Heart right ventricle (tissue), 16 donors: ENCODE measurements around the gene MLEC. TPM values are rescaled to one million over a fixed set of nuclear protein-coding genes. Genes with fewer than 3 reads are reported as not detected.

Experiments used
- ATAC-seq, 8 donors: fragments of 200-7000 bp; cut with Tn5 transposase; one replicate each; pipeline ENCODE4 v1.9.1; 2020; ENCODE audit warnings: mild to moderate bottlenecking in 8 of 8, moderate library complexity in 8 of 8, moderate number of reproducible peaks in 1 of 8
- DNase-seq, 2 donors: peaks; one replicate each; pipeline ENCODE4 v3.0.0-alpha.2; 2020
- H3K27ac ChIP-seq, 10 donors: fragments of 200-600 bp; sonication (generic) in 2 of 10; one replicate each; pipeline versions ENCODE4 v1.5.0 to v1.8.0; 2020 to 2022; ENCODE audit warnings: mild to moderate bottlenecking in 3 of 10
- H3K27me3 ChIP-seq, 7 donors: fragments of 200-600 bp; one replicate each; pipeline ENCODE4 v1.8.0; 2021 to 2022; ENCODE audit warnings: mild to moderate bottlenecking in 2 of 7
- H3K36me3 ChIP-seq, 9 donors: fragments of 200-600 bp; sonication (generic) in 1 of 9; one replicate each; pipeline versions ENCODE4 v1.5.0 to v1.8.0; 2020 to 2022; ENCODE audit warnings: mild to moderate bottlenecking in 2 of 9
- H3K4me1 ChIP-seq, 9 donors: fragments of 200-600 bp; sonication (generic) in 1 of 9; one replicate each; pipeline versions ENCODE4 v1.5.0 to v1.8.0; 2020 to 2022; ENCODE audit warnings: mild to moderate bottlenecking in 4 of 9
- H3K4me3 ChIP-seq, 10 donors: fragments of 200-600 bp; sonication (generic) in 2 of 10; one replicate each; pipeline versions ENCODE4 v1.5.0 to v1.8.0; 2020 to 2022; ENCODE audit warnings: mild to moderate bottlenecking in 7 of 10, moderate library complexity in 2 of 10
- H3K9me3 ChIP-seq, 11 donors: fragments of 200-600 bp in 10 of 11; sonication (generic) in 2 of 11; one replicate each; pipeline versions ENCODE4 v1.5.0 to v1.8.0; 2013 to 2022; ENCODE audit warnings: mild to moderate bottlenecking in 2 of 11, control low read depth in 1 of 11, moderate library complexity in 1 of 11
- WGBS, 2 donors: extraction: QIAGEN DNeasy Blood & Tissue Kit; methylation state at CpG; one replicate each; pipeline ENCODE4 v1.1.7; 2013; ENCODE audit warnings: inconsistent platforms in 1 of 2; 5-methylcytosine and 5-hydroxymethylcytosine counted together
- intact Hi-C, 10 donors: fragments of 100-400 bp; cut with DNase I; formaldehyde crosslinking; loops; one replicate each; pipeline versions ENCODE4 v1.11.1 to v1.14.2; 2022
- polyA plus RNA-seq, 2 donors: library from polyadenylated mRNA; stranded (reverse); fragments of 200-250 nt; gene quantifications; one replicate each; pipeline ENCODE4 v1.2.3, GENCODE V29; 2013
- total RNA-seq, 10 donors: library from RNA; stranded (reverse); fragmentation: NEBNext Ultra II Directional in 3 of 10; extraction: Animal tissue kit (Norgen Biotek cat#: 25700) in 3 of 10; gene quantifications; one replicate each; pipeline versions ENCODE4 v1.2.1 to v1.2.4, GENCODE V29; 2021 to 2023
- TF ChIP-seq, protein P1 (sequence below), 9 donors: fragments of 200-600 bp; sonication (generic) in 2 of 9; IDR thresholded peaks; one replicate each; pipeline versions ENCODE4 v1.5.0 to v1.8.0; 2021 to 2022; ENCODE audit warnings: antibody characterized with exemption in 9 of 9, mild to moderate bottlenecking in 5 of 9, moderate library complexity in 1 of 9
- donor health status: Arrhythmogenic right ventricular cardiomyopathy.
- donor health status: ischemic (EF 13 %, LVEDD 7.1; RV severe dilation, severe dysfunction).
- donor health status: healthy with polysubstance abuse.
- donor health status: DM: no; HTN: yes; CAD: no.
- donor health status: DM: no; HTN: no; CAD: no.
- donor health status: ischemic (EF 25% LVEDD 6.9; RV normal size, moderate dysfunction).
- donor health status: ischemic (EF 25% LVEDD 5.7; RV mildly dilated, moderate dysfunction).
- donor health status: healthy.
- donor health status: DM: yes; HTN: yes; CAD: no.
- donor health status: Ischemic cardiomyopathy.
- donor health status: ischemic (EF 35%, LVEDD 5.7; RV mildly dilated, moderate dysfunction).
- donor health status: nonischemic (EF 11% LVEDD 7.7; RV severe dilation, severe dysfunction).
- donor health status: DM: yes; HTN: yes; CAD: no.
- donor health status: PGD.
- donor health status: ischemic (EF 29% LVEDD 5.4; RV normal size, mild dysfunction).
- donor health status: nonischemic (EF 23%, LVEDD 6.1; RV moderate dilation, normal function).

Gene MLEC
- total and polyA plus RNA-seq, 12 donors, result 35.3 to 179 (median 112) TPM

- Histone ChIP-seq H3K4me3 (no peak overlapping the region), H3K27ac (no peak overlapping the region), H3K4me1 (no peaks in the 10 kb centered on the region), H3K9me3 (no peaks in the 10 kb centered on the region), H3K36me3 (peaks cover 0 to 49% (median 0%) of the 10 kb centered on the region in 9 donors), H3K27me3 (no peaks in the 10 kb centered on the region)
- DNase-seq (no peak), ATAC-seq (no peak)
- TF ChIP-seq, protein P1, sequence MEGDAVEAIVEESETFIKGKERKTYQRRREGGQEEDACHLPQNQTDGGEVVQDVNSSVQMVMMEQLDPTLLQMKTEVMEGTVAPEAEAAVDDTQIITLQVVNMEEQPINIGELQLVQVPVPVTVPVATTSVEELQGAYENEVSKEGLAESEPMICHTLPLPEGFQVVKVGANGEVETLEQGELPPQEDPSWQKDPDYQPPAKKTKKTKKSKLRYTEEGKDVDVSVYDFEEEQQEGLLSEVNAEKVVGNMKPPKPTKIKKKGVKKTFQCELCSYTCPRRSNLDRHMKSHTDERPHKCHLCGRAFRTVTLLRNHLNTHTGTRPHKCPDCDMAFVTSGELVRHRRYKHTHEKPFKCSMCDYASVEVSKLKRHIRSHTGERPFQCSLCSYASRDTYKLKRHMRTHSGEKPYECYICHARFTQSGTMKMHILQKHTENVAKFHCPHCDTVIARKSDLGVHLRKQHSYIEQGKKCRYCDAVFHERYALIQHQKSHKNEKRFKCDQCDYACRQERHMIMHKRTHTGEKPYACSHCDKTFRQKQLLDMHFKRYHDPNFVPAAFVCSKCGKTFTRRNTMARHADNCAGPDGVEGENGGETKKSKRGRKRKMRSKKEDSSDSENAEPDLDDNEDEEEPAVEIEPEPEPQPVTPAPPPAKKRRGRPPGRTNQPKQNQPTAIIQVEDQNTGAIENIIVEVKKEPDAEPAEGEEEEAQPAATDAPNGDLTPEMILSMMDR (IDR thresholded peaks at IDR 0.05), result peak in 5 of 9 donors; percentile 7 to 28 (median 17)
- WGBS, 2 donors, result 86 to 87% methylated on average over 25 of the region's 25 CpGs
- intact Hi-C loops, result loop anchor here in 1 of 10 donors (10.0 kb wide), 1 partner anchor 237 kb away; the partner anchor contains the start of gene HNF1A
Measured at GRCh38 chr12:120737557-120738251, 50.8 kb downstream of the MLEC start.

DNA sequence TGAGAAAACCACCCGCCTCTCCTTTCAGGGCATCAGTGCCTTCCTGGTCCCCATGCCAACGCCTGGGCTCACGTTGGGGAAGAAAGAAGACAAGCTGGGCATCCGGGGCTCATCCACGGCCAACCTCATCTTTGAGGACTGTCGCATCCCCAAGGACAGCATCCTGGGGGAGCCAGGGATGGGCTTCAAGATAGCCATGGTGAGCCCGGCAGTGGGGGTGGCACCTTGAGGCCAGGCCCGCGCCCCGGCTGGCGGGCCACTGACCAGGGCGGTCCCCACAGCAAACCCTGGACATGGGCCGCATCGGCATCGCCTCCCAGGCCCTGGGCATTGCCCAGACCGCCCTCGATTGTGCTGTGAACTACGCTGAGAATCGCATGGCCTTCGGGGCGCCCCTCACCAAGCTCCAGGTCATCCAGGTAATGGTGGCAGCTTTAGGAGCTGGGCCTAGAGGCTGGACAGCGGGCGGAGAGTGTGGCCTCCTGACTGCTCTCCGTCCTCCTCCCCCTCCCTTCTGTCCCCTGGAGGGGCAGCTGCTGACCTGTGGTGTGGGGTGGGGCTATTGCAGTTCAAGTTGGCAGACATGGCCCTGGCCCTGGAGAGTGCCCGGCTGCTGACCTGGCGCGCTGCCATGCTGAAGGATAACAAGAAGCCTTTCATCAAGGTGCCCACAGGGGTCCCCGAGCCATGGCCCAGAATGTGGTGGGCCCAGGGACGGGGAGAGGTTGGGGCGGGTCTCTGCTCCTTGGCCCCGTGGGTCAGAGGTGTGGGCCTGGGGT, 51.5 kb downstream of the MLEC start:
- Histone ChIP-seq H3K27ac (no peak overlapping the region), H3K36me3 (peaks cover 0 to 49% (median 0%) of the 10 kb centered on the region in 9 donors), H3K4me3 (no peak overlapping the region), H3K27me3 (no peaks in the 10 kb centered on the region), H3K9me3 (no peaks in the 10 kb centered on the region), H3K4me1 (no peaks in the 10 kb centered on the region)
- 90 to 94% methylated on average over 31 of the region's 31 CpGs for WGBS, 2 donors
- intact Hi-C loops, result loop anchor here in 1 of 10 donors (10.0 kb wide), 1 partner anchor 236 kb away; the partner anchor contains the start of gene HNF1A
- peak in 2 of 8 donors; percentile 7 to 8 for ATAC-seq
- no peak for DNase-seq
- TF ChIP-seq, protein P1 (IDR thresholded peaks at IDR 0.05), result no peak

DNA sequence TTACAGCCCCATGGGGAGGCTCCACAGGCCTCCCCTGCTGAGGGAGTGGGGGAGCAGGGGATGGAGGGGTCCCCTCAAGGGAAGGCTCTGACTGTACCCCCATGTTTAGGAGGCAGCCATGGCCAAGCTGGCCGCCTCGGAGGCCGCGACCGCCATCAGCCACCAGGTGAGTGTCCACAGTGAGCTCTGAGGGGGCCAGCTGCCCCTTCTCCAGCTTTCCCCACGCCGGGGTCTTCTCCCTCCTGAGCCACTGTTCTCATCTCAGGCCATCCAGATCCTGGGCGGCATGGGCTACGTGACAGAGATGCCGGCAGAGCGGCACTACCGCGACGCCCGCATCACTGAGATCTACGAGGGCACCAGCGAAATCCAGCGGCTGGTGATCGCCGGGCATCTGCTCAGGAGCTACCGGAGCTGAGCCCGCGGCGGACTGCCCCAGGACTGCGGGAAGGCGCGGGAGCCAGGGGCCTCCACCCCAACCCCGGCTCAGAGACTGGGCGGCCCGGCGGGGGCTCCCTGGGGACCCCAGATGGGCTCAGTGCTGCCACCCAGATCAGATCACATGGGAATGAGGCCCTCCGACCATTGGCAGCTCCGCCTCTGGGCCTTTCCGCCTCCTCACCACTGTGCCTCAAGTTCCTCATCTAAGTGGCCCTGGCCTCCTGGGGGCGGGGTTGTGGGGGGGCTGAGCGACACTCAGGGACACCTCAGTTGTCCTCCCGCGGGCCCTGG, 52.2 kb downstream of the MLEC start:
- Histone ChIP-seq H3K9me3 (no peaks in the 10 kb centered on the region), H3K27ac (no peak overlapping the region), H3K4me1 (no peaks in the 10 kb centered on the region), H3K36me3 (peaks cover 0 to 44% (median 0%) of the 10 kb centered on the region in 9 donors), H3K27me3 (no peaks in the 10 kb centered on the region), H3K4me3 (no peak overlapping the region)
- intact Hi-C loops, result loop anchor here in 1 of 10 donors (10.0 kb wide), 1 partner anchor 236 kb away; the partner anchor contains the start of gene HNF1A
- DNase-seq (no peak), ATAC-seq (no peak)
- TF ChIP-seq, protein P1 (IDR thresholded peaks at IDR 0.05), result no peak
- 95 to 96% methylated on average over 38 of the region's 38 CpGs for WGBS, 2 donors
